NCI-H748 treated with DMSO at 0.1 percent for 48 hours (cell line): ENCODE data around the gene CYP19A1.
"Not testable (repeated sequence)": the region's sequence is repeated elsewhere in the genome, so short reads cannot be mapped to it uniquely, and the experiment has no call there.

ENCODE experiments used
- DNase-seq: peaks from one replicate; lab custom pipeline; 2025; lab: John Stamatoyannopoulos, UW

CYP19A1 gene

DNA sequence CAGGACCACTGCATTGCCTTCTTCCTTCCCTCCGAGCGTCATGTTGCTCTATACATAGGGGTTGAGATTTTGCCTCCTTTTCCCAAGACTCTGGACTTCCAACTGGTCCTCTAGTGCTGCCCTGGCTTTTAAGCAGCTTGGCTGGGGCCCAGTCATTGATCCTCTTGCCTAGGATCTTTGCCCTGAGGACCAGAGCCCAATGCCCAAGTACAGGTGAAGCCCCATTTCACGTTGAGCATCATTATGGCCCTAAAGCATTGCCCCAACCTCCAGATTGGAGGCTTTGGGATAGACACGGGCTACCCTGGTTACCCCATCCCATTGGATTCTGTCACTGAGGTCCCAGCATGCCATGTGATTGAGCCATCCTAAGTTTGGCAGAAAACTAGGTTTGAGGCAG is 47.7 kb downstream of the CYP19A1 start:
- no peak for DNase-seq

DNA sequence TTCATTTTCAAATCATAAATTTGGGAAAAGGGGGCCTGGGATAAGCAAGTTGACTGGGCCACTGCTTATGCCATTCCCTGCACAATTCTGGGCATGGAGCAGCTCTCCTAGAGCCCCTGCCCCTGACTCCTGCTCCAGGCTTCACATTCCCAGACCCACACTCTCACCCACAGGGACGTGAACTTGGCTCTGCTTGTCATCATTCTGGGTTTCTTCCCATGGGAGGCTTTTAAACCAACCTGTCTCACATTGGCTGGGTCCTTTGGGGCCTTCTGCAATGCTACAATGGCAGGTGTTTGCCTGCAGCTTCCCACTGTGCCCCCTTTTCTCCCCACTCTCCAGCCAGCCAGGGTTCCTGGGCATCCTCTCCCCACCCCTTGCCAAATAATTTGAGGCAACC is 49.1 kb downstream of the CYP19A1 start:
- DNase-seq = no peak

DNA sequence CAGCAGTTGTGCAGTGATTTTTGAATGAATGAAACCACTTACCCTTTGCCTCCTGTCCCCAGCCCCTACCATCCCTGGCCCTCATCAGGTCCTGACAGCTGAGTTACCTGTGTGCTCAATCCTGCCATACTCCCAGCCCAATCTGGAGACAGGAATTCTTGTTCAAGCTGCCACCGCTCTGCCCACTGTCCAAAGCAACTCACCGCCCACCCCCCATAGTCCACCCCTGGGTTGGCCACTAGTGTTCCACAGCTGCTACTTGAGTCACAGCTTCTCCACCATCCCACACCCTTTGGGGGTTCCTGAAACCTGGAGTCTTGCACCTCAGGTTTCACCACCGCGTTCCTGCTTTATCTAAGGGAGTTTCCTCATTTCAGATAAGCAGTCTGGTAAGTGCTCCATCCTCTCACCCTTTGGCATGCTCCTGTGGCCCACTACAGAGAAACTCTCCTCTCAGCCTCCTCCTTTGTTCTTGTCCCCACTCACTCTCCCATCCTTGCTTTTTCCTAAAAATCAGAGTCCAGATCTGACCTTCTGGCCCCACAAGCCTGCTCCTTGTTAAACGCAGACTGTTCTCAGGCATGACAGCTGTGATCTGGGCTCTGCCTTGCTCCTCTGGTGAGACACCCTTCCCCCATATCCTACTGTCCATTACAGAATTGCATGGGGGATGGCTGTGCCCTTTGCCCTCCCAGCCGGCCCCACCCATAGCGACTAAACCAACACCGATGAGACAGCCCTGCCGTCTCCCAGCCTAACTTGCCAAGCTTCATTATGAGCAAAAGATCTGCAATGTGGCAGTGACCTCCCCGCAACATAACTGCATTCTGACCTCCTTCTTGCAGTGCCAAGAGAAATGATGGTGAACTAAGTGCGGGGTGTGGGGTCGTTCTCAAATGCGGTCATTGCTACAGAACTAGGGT is 50.0 kb downstream of the CYP19A1 start:
- DNase-seq = no peak

DNA sequence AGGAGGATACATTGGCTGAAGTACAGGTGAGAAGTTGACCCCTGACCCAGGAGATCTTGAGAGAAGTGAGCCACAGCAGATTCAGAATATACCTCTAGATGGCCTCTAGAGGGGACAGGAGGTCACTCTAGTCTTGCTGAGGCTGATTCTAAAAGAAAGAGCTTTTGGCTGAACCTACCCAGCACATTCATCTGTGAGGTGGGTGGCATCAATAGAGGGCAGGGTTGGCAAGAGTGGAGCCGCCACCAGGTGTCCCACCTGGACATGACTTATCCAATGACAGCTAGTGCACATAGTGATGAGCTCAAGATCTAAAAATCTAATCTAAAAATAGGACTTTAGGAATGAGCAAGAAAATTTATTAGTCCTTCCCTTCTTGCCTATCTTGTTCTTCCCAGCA is 51.6 kb downstream of the CYP19A1 start:
- DNase-seq = no peak

DNA sequence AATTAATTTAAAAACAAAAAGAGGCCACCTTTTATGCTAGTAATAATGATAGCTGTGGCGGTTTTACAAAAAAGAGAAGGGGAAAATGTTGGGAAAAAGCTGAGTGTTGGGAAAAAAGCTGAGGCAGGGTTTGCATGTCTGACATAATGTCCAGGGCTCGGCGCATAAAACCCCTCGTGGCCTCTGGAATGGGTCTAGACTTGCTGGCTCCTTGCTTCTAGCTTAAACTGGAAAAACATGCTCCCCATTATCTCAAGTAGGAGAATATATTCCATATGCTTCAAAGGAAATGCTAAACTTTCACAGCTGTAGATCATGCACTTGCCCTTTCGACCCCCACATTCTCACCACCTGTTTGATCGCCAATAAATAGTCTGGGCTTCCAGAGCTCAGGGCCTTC is 53.0 kb downstream of the CYP19A1 start:
- DNase-seq = no peak

DNA sequence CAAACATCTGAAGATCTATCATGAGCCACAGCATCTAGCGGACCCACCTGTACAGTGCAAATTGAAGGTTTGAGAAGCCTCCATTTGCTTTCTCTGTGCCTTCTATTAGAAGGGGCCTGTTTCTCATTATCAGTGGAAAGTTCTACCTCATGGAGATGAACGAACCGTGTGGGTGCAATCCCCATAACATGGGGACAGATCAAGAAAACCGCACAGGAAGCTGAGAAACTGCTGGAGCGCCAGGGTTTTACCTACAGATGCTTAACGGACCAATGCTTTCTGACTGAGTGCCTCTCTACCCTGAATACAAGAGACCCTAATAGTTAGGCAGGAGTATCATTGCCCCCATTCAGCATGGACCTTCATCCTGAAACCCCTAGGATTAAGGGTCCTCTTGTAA is 53.5 kb downstream of the CYP19A1 start:
- DNase-seq = no peak

DNA sequence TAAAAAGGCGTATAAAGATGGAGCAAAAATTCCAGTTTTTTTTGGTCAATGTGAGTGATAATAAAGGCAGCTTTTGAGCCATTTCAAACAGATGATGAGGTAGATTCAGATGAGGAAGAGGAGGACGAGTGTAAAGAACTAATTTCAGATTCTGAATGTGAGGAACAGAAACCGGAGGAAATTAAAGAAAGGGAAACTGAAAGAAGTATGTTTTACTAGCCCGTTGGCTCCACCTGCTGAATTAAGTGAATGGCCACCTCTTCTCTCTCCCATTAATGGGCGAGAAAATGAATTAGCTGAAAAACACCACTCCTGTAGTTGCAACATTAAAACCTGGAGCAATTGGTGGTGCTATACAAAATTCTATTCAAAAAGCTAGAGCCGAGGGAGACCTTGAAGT is 55.4 kb downstream of the CYP19A1 start:
- DNase-seq = no peak

DNA sequence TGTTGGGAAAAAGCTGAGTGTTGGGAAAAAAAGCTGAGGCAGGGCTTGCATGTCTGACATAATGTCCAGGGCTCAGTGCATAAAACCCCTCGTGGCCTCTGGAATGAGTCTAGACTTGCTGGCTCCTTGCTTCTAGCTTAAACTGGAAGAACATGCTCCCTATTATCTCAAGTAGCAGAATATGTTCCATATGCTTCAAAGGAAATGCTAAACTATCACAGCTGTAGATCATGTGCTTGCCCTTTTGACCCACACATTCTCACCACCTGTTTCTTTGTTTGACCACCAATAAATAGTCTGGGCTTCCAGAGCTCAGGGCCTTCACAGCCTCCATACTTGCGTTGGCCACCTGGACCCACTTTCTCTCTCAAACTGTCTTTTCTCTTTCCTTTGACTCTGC is 56.2 kb downstream of the CYP19A1 start:
- not testable (repeated sequence) for DNase-seq

DNA sequence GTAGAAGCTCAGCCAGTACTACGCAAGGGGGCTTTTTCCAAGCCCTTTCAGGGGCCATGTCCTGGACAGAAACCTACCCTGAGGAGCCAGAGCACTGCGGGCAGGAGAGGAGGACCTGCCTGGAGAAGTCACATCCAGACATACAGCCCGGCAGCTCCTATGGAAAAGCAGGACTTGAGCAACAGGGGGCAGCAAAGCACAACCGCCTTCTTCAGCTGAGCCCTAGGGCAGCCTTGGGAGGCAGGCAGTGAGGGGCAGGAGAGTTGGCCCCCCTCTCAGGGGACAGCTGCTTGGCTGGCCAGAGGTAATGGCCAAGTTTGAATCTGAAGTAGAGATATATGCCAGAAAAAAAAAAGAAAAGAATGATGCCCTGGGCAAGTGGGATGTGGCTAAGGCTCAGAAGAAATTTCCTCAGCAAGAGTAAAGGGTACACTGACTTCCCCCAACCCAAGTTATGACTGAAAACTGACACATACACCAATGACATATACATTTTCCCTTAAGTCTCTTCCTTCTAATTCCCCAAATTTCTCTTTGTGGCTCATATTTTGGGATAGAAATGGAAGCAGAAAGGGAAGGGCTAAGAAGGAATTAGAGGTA is 56.9 kb downstream of the CYP19A1 start:
- peak; percentile 10 for DNase-seq

DNA sequence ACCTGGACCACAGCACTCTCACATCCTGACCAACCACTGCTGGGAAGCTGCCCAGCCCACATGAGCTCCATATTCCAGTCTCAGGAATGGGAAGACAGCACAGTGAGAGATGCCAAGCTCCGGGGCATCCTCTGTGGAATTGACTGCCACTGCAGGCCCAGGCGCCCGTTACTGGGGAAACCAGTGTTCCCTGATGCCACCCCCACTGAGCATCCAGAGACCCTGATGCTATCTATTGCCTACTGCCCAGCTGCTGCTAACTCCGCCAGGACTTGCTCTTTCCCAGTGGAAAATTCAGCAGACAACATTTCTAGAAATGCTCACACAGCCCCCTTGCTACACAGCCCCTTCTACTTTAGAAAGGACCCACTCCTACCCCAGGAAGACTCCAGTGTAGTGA is 57.6 kb downstream of the CYP19A1 start:
- no peak for DNase-seq

DNA sequence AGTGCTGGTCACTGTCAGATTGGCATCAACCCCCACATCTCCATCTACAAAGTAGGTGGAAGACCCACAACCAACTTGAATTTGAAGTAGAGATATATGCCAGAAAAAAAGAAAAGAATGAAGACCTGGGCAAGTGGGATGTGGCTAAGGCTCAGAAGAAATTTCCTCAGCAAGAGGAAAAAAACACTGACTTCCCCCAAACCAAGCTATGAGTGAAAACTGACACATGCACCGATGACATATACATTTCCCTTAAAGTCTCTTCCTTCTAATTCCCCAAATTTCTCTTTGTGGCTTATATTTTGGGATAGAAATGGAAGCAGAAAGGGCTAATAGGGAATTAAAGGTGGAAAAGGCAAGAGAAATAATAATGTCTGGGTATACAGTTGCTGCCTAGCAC is 59.0 kb downstream of the CYP19A1 start:
- no peak for DNase-seq

DNA sequence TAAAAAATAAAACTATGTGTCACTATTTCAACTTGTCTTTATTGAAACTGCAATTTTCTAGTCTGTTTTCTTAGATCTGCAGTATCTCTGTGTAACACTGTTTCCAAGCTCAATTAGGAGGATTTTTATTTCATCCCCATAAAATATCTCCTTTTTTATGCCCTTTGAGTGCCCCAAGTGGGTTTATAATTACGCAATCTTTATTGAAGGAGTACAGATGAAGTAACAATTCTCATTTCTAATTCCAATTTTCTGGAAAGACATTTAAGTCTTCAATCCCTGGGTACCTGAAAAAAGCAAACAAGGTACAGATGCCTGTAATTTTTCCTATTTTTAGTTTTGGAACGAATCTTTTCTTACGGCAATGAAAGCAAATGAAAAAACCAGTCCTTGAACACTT is 61.3 kb downstream of the CYP19A1 start:
- DNase-seq = no peak

DNA sequence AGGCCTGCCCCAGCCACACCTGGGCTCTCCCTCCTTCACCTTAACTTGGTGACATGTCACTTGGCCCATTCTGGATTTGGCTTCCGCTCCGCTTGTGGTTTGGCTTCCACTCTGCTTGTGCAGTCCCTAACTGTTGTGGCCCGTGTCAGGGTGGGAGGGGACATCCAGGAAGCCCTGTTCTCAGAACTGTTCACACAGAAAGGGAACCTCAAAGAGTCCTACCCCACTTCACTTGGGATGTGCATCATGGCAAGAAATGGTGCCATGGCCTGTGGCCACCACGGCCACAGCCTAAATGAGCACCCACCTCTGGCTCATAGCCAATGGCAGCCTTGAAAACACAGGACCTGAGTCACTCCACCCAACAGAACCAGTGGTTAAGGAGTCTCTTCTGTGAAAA is 63.4 kb downstream of the CYP19A1 start:
- no peak for DNase-seq

DNA sequence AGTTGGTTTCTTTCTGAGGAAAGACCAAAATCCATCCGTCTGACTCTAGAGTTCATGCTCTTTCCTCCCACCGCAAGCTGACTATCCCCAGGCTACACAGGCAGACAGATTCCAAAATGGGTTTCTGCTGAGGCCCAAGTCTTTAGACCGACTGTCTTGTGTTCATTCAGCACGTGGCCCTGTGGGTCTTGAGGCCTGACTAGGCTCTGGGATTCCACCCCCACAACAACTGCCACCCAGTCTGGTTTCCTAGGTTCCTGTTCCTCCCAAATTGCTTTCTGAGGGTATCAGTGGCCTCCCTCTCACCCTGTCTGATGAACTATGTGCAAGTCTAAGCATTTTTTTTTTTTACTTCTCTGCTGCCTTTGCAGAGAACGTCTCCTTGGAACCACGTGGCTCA is 67.7 kb downstream of the CYP19A1 start:
- DNase-seq = no peak

DNA sequence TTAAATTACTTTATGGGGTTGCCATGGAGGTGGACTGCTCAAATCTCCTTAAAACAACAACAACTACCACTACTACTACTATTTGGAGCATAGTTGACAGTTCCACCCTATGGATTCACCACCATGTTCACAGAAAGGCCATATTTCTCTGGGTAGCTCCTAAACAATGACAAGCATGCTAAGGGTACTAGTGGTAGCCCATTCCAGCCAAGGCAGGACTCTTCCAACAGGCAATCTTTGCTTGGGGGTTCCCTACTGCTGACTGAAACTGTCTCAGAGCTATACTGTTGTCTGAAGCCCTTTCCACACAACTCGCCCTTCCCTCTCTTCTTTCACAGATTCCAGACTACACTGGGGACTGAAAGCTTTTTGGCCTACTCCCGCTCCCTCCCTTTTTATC is 68.9 kb downstream of the CYP19A1 start:
- DNase-seq = no peak

DNA sequence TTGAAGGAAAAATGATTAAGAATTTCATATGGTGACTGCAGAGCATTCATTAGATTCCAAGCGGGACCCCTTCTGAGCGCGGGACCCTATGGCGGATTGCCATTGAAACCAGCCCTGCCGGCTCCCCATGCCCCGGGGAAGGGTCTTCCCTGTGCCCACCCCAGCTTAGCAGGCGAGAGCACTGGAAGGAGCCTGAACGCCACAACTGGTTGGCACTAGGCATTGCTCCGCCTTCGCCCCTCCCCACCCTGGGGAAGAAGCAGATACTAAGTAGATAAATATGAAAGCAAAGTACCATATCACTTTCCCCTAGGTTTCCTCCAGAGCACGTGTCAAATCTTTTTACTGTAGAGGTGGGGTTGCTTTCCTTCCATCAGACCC is 70.7 kb downstream of the CYP19A1 start:
- DNase-seq = no peak

DNA sequence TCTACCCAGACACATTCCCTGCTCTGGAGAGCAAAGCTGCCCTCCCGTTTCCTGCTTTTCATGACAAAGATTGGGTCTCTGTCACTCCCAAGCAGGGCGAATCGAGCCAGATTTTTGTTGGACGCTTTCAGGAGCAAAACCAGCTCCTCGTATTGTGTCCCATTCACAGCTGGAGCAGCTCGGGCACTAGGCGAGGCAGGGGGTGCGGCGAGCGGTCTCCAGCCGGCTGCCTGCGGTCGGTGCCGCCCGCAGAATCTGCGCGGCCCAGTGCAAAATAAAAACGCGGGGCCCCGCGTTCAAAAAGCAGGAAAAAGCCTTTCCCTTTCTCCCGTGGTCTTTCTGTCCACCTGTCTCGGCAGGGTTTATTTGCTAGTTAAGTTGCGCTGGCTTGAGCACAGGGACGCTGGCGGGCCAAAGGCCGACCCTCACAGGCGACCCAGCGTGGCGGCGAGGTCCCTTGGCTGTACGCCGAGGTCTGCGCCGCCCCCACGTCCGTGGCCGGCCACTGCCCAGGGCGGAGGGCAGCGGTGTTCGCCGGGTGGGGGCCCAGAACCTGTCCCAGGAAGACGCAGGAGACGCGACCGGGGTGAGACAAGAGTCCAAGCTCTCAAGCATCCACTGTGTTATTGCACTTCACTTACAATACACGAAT is 71.2 kb downstream of the CYP19A1 start:
- no peak for DNase-seq

DNA sequence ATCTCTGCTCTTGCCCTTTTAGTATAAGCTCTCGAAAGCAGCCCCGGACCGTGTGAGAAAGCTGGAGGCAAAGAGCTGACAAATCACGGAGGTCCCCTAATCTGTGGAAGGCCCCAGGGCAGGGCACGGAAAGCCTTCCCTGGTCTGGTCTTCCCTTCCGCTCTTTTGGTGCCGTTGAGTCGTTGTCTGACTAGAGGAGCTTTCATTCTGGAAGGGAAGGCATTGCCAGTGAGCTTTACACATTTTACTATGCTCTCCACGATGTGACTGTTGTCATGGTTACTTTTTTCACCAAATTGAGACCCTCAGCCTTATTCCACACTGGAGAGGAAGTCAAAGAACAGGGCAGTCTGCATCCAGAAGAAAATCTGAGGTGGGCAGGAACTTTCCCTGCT is 71.7 kb downstream of the CYP19A1 start:
- no peak for DNase-seq

DNA sequence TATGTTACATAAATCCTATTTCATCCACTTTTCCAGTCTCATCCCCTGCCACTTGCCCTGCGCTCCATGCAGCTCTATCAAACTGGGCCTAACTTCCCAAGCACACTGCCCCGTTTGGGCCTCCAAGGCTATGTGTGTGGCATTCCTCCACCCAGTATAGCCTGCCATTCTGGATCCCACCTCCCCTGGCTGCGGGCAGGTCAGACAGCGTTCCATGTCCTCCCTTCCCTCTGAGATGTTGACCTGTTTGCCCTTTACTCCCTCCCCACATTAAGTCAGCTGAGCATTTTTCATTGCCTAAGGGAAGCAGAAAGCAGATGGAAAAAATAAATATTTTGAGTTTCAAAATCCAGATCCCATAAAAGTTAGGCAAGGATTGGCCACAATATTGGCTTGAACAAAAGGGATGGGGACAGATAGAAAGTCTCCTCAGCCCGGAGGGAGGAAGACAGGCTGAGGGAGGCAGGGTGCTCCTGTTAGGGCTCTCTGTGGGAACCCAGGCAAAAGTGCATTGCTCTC is 73.3 kb downstream of the CYP19A1 start:
- no peak for DNase-seq

DNA sequence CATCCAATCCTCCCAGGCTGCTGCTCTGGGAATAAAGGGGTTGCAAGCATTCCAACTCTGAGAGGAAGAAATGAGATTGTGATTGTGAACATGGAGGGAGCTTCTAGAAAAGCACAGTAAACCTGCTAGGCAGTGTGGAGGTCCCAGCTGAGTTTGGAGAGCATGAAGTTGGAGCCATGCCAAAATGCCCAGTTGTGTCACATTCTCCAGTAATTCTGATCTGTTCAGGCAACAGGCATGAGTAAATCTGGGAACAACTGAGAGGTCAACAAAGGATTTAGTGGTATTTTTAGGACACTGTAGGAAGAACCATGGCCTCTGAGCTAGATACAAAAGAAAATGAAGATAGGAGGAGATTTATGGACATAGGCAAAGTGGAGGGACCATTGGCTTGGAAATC is 74.7 kb downstream of the CYP19A1 start:
- DNase-seq = no peak

DNA sequence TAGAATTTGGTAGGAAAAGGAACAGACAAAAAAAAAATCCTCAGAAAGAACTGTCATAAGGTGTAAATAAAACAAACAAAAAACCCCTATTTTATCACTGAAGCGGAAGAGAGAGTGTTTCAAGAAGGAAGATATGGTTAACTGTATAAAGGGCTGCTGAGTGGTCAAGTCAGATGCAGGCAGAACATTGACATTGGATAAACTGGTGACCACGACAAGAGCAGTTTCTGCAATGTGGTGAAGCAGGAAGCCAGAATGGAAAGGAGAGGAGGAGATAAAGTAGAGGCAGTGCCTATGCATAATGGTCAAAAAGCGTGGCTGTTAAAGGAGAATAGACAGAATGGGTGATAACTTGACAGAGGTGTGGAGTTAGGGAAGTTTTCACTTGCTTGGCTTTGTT is 75.3 kb downstream of the CYP19A1 start:
- no peak for DNase-seq

DNA sequence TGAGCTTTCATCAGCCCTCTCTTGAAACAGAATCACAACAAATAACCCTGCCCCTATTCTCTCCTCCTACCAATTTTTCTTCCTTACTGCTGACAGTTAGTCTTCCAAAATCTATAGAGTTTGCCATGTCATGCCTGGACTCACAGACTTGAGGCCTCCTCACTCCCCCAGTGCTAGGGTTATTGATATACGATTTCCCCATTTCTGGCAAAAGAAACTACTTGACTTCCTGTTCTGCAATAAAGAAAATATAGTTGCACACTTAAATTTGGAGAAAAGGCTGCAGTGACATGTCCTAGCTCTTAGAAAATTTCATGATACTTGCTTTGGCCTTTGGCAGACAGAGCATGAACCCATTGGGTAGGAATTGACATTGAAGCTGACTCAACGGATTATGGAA is 75.9 kb downstream of the CYP19A1 start:
- no peak for DNase-seq

DNA sequence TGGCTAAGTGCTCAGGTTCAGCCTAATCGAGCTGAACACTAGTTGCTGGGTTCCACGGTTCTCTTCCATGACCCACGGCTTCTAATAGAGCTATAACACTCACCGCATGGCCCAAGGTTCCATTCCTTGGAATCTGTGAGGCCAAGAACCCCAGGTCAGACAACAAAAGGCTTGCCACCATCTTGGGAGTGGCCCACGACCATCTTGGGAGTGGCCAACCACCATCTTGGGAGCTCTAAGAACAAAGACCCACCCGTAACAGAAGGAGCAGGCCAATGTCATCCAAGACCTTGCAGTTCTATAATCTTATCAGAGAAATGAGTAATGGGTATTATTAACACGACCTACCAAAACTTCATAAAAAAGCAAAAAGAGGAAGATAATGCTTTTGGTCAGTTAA is 77.3 kb downstream of the CYP19A1 start:
- DNase-seq = not testable (repeated sequence)
